ENCODE results near the gene SMYD1.

Gene SMYD1

DNA sequence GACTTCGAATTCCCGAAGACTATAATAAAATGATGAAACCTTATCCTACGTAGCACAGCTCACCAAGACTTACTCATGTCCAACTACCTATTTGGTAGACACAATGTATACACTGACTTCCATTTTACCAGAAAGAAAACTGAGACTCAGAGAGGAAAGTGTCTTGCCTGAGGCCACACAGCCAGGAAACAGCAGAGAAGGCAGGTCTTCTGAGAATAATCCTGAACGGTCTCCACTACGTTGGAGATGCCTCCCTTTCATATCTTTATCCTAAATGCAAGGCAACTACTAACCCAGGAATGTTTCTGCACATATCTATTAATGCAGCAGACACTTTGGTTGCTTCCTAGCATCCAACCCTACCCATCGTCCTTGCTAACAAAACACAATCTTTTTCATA, 72.2 kb downstream of the SMYD1 start:
- no peak for TF ChIP-seq CTCF (IDR thresholded peaks at IDR 0.05)

DNA sequence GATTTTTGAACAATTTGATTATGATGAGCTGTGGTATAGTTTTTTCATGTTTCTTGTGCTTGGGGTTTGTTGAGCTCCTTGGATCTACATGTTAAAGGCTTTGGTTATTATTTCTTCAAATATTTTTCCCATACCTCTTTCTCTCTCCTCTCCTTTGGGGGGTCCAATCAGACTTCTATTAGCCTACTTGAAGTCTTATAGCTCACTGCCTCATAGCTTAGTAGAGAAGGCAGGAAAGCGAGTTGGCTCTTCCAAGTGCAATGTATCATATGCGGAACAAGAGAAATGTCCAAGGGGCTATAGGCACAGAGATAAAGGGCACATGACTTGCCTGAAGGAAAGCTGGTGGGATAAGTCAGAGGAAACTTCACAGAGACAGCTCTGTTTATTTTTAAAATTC, 74.3 kb downstream of the SMYD1 start:
- TF ChIP-seq CTCF (IDR thresholded peaks at IDR 0.05) = no peak

DNA sequence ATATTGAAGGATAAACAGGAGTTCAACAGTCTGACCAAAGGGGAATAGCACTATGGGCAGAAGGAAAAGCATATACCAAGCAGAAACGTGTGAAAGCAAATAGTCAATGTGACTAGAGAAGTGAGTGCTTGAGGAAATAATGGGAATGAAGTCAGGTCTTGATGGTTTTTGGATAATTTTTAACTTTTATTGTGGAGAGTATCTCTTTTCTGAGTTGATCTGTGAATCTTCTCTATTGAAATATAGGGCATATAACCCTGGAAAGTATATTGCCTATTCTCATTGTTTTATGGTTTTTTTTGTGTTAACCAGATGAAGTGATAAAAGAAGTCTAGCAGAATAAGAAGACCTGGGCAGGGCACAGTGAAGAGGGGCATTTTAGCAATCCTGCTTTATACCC, 76.6 kb downstream of the SMYD1 start:
- TF ChIP-seq CTCF (IDR thresholded peaks at IDR 0.05) = no peak

DNA sequence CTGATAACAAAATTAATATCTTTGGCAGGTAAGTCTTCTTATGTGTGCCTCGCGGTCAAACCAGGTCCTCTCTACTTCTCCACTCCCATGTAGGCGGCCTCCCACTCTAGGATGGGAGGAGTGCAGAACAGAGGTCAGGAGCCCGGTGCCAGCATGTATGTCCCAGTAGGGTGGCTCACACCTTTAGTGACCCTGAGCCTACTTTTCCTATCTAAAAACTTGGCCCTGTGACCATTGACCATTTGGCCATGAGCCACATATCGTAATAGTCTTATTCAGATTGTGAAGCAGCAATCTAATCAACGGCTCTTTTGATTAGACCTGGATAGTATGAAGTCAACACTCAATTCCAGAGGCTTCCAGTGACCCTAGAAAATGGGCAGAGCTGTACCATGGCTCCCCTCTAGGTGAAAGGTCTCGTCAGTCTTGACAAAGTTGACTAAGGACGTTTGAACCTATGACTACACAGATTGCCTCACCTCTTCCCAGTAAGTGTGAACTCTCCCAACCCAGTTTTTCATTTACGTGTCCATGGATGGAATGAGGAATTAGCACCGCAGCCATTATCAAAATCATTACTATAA, 77.4 kb downstream of the SMYD1 start:
- no peak for TF ChIP-seq CTCF (IDR thresholded peaks at IDR 0.05)

GRCh38 chr2:88146590-88146989, 79.0 kb downstream of the SMYD1 start:
- TF ChIP-seq CTCF (IDR thresholded peaks at IDR 0.05) = no peak

- no peak for TF ChIP-seq CTCF (IDR thresholded peaks at IDR 0.05)
These were observed 79.5 kb downstream of the SMYD1 start for GRCh38 chr2:88147145-88147544.

- TF ChIP-seq CTCF (IDR thresholded peaks at IDR 0.05) = no peak
These were observed 81.4 kb downstream of the SMYD1 start for GRCh38 chr2:88148929-88149438.

GRCh38 chr2:88159481-88159880, 91.9 kb downstream of the SMYD1 start:
- TF ChIP-seq CTCF (IDR thresholded peaks at IDR 0.05) = no peak

Data from LNCAP (cell line).